Coronary artery (tissue), 2 donors: Measurements from ENCODE around the gene BICDL1.

Source experiments
- DNase-seq: peaks from one replicate; pipeline ENCODE4 v3.0.0-alpha.2; 2017; ENCODE audit warnings: low spot score
- H3K27ac ChIP-seq, 2 donors: fragments of 200-600 bp; sonication (generic); one replicate each; pipeline ENCODE4 v1.5.1; 2016 to 2019
- H3K4me3 ChIP-seq: fragments of 200-600 bp; sonication (generic); 2 replicates; pipeline ENCODE4 v1.5.1; 2016; ENCODE audit warnings: mild to moderate bottlenecking, moderate library complexity
- CTCF ChIP-seq: fragments of 200-600 bp; sonication (generic); IDR thresholded peaks from one replicate; pipeline ENCODE4 v1.5.1; 2019; ENCODE audit warnings: antibody characterized with exemption

The BICDL1 gene

GRCh38 chr12:120141336-120141735, 152.3 kb downstream of the BICDL1 start:
- no peak for TF ChIP-seq CTCF
- Histone ChIP-seq H3K27ac (no peak overlapping the region), H3K4me3 (no peak overlapping the region)
- no peak for DNase-seq

- no peak for DNase-seq
- H3K4me3 ChIP-seq: no peak overlapping the region
- H3K27ac ChIP-seq: no peak overlapping the region
- TF ChIP-seq CTCF: no peak
These were observed 153.3 kb downstream of the BICDL1 start for GRCh38 chr12:120142231-120142877.
